HEK293T (cell line): ENCODE data around the gene XPNPEP1.

ENCODE experiments used
- CTCF ChIA-PET: fragments of 350-600 bp; formaldehyde crosslinking; extraction: SDS; loops from one replicate; lab custom pipeline; 2021; ENCODE audit warnings: antibody characterized with exemption, inconsistent platforms; lab: Yijun Ruan, JAX
- POLR2A ChIA-PET: fragments of 350-600 bp; formaldehyde crosslinking; extraction: SDS; loops from one replicate; lab custom pipeline; 2020; ENCODE audit warnings: antibody characterized with exemption, inconsistent platforms; lab: Yijun Ruan, JAX
- DNase-seq: peaks from one replicate; pipeline ENCODE4 v3.0.0; 2012; ENCODE audit warnings: mixed read lengths; ENCODE audit errors: extremely low spot score
- ARNT ChIP-seq: fragments of 450-650 bp; IDR thresholded peaks from 2 replicates; pipeline ENCODE4 v1.6.1; 2017; ENCODE audit warnings: mild to moderate bottlenecking
- BHLHE40 ChIP-seq: fragments of 450-650 bp; IDR thresholded peaks from 2 replicates; pipeline ENCODE4 v1.6.1; 2016; ENCODE audit warnings: mild to moderate bottlenecking, moderate library complexity, borderline replicate concordance
- CTBP1 ChIP-seq: fragments of 450-650 bp; IDR thresholded peaks from 2 replicates; pipeline ENCODE4 v1.6.1; 2016; ENCODE audit warnings: borderline replicate concordance
- ELF4 ChIP-seq: fragments of 450-650 bp; IDR thresholded peaks from 2 replicates; pipeline ENCODE4 v1.6.1; 2017; ENCODE audit warnings: antibody characterized with exemption
- FOXA1 ChIP-seq: fragments of 450-650 bp; IDR thresholded peaks from 2 replicates; pipeline ENCODE4 v1.6.1; 2016; ENCODE audit warnings: mild to moderate bottlenecking
- FOXK2 ChIP-seq: fragments of 450-650 bp; IDR thresholded peaks from 2 replicates; pipeline ENCODE4 v1.6.1; 2016; ENCODE audit warnings: mild to moderate bottlenecking
- FOXM1 ChIP-seq: fragments of 450-650 bp; IDR thresholded peaks from 2 replicates; pipeline ENCODE4 v1.6.1; 2017; ENCODE audit warnings: mild to moderate bottlenecking, borderline replicate concordance
- HDGF ChIP-seq: fragments of 450-650 bp; IDR thresholded peaks from 2 replicates; pipeline ENCODE4 v1.6.1; 2017; ENCODE audit warnings: antibody characterized with exemption, borderline replicate concordance
- L3MBTL2 ChIP-seq: fragments of 450-650 bp; conservative IDR thresholded peaks from 2 replicates; pipeline ENCODE4 v1.6.1; 2016; ENCODE audit warnings: mild to moderate bottlenecking
- LEF1 ChIP-seq: fragments of 450-650 bp; IDR thresholded peaks from 2 replicates; pipeline ENCODE4 v1.6.1; 2017; ENCODE audit warnings: mild to moderate bottlenecking, borderline replicate concordance
- NFRKB ChIP-seq: fragments of 450-650 bp; IDR thresholded peaks from 2 replicates; pipeline ENCODE4 v1.6.1; 2016; ENCODE audit warnings: mild to moderate bottlenecking, moderate library complexity
- PKNOX1 ChIP-seq: fragments of 450-650 bp; IDR thresholded peaks from 2 replicates; pipeline ENCODE4 v1.6.1; 2016
- SP1 ChIP-seq: fragments of 450-650 bp; IDR thresholded peaks from 2 replicates; pipeline ENCODE4 v1.6.1; 2017
- SUZ12 ChIP-seq: fragments of 450-650 bp; IDR thresholded peaks from 2 replicates; pipeline ENCODE4 v1.6.1; 2016; ENCODE audit warnings: mild to moderate bottlenecking
- TARDBP ChIP-seq: fragments of 450-650 bp; IDR thresholded peaks from 2 replicates; pipeline ENCODE4 v1.6.1; 2016
- ZNF384 ChIP-seq: fragments of 450-650 bp; IDR thresholded peaks from 2 replicates; pipeline ENCODE4 v1.6.1; 2016

The XPNPEP1 gene

GRCh38 chr10:109953766-109954165 is 30.5 kb upstream of the XPNPEP1 start:
- TF ChIP-seq FOXK2 (no peak), HDGF (no peak), L3MBTL2 (no peak), LEF1 (no peak), FOXM1 (no peak), PKNOX1 (no peak), ZNF384 (no peak), SUZ12 (no peak)
- POLR2A ChIA-PET, result interaction anchor here (1.1 kb wide), 1 partner anchor 31 kb away, joined by 3 read pairs; the partner anchor contains the start of gene XPNPEP1
- no peak for DNase-seq
- CTCF ChIA-PET, result interaction anchor here (0.7 to 1.2 kb wide), 2 partner anchors 15 to 22 kb away, joined by 3 read pairs; no protein-coding TSS in a partner anchor

- CTCF ChIA-PET, result interaction anchor here (1.2 kb wide), 1 partner anchor 23 kb away, joined by 3 read pairs; no protein-coding TSS in a partner anchor
- DNase-seq, result no peak
- TF ChIP-seq FOXK2 (no peak), ARNT (no peak), SUZ12 (no peak), TARDBP (no peak), FOXM1 (no peak), L3MBTL2 (no peak), NFRKB (no peak), CTBP1 (no peak), HDGF (no peak), LEF1 (no peak), ZNF384 (no peak), SP1 (no peak), PKNOX1 (no peak), FOXA1 (no peak), BHLHE40 (no peak), ELF4 (no peak)
- POLR2A ChIA-PET, result no interaction called here
Observed at GRCh38 chr10:109952526-109952925, 29.2 kb upstream of the XPNPEP1 start.

- TF ChIP-seq FOXM1 (no peak), ZNF384 (no peak), TARDBP (no peak), SUZ12 (no peak), ELF4 (no peak), ARNT (no peak), NFRKB (no peak), FOXA1 (no peak), LEF1 (no peak), BHLHE40 (no peak), PKNOX1 (no peak), CTBP1 (no peak), HDGF (no peak), FOXK2 (no peak), SP1 (no peak), L3MBTL2 (no peak)
- POLR2A ChIA-PET, result no interaction called here
- CTCF ChIA-PET, result interaction anchor here (0.7 kb wide), 1 partner anchor 23 kb away, joined by 5 read pairs; no protein-coding TSS in a partner anchor
- DNase-seq, result no peak
Observed at GRCh38 chr10:109947111-109947920, 24.0 kb upstream of the XPNPEP1 start.

GRCh38 chr10:109946680-109947079 is 23.4 kb upstream of the XPNPEP1 start:
- CTCF ChIA-PET, result no interaction called here
- POLR2A ChIA-PET, result no interaction called here
- TF ChIP-seq LEF1 (no peak), PKNOX1 (no peak), ZNF384 (no peak), L3MBTL2 (no peak), FOXM1 (no peak), ELF4 (no peak), ARNT (no peak), NFRKB (no peak), SUZ12 (no peak), CTBP1 (no peak), TARDBP (no peak), FOXA1 (no peak), BHLHE40 (no peak), FOXK2 (no peak)
- DNase-seq, result no peak

- POLR2A ChIA-PET, result no interaction called here
- TF ChIP-seq HDGF, result no peak
- TF ChIP-seq FOXM1, result no peak
- TF ChIP-seq SP1, result no peak
- no peak for TF ChIP-seq ELF4
- TF ChIP-seq FOXA1, result no peak
- TF ChIP-seq TARDBP, result no peak
- no peak for TF ChIP-seq LEF1
- no peak for TF ChIP-seq SUZ12
- TF ChIP-seq ZNF384, result no peak
- TF ChIP-seq L3MBTL2, result no peak
- TF ChIP-seq FOXK2, result no peak
- TF ChIP-seq ARNT, result no peak
- TF ChIP-seq NFRKB, result no peak
- no peak for TF ChIP-seq CTBP1
- no peak for TF ChIP-seq BHLHE40
- CTCF ChIA-PET, result no interaction called here
- no peak for DNase-seq
Observed at GRCh38 chr10:109945473-109946177, 22.3 kb upstream of the XPNPEP1 start.
